Measurements from ENCODE around the gene SUPT5H. TPM values are rescaled to one million over a fixed set of nuclear protein-coding genes. Genes with fewer than 3 reads are reported as not detected.
A peak's percentile ranks its signal among the peaks of the same experiment; 100 is the strongest.

SUPT5H gene
- total RNA-seq, 1 donor from 2014 or later: 48.5 TPM

GRCh38 chr19:39517432-39517831 lies 72.0 kb downstream of the SUPT5H start:
- peaks cover 21% of the 10 kb centered on the region for H3K4me1 Mint-ChIP-seq
- peaks cover 42% of the 10 kb centered on the region for H3K27me3 ChIP-seq
- no peak overlapping the region for H3K27ac Mint-ChIP-seq
- no peak overlapping the region for H2AFZ ChIP-seq (replicated peaks)
- H3K4me3 Mint-ChIP-seq: peak overlapping the region; percentile 69
- peaks cover 51% of the 10 kb centered on the region for H3K27me3 Mint-ChIP-seq (ENCODE audit: insufficient read depth, low read depth)
- no peaks in the 10 kb centered on the region for H3K36me3 ChIP-seq
- no peak overlapping the region for H3K9ac ChIP-seq
- peaks cover 4% of the 10 kb centered on the region for H4K20me1 ChIP-seq (ENCODE audit: low read depth)
- H3K27ac ChIP-seq: no peak overlapping the region
- peaks cover 14% of the 10 kb centered on the region for H3K79me2 ChIP-seq (ENCODE audit: low read depth)
- H3K9me3 Mint-ChIP-seq: peaks cover 3% of the 10 kb centered on the region
- H3K36me3 Mint-ChIP-seq: no peaks in the 10 kb centered on the region
- H3K4me3 ChIP-seq: no peak overlapping the region
- no peak for DNase-seq (ENCODE audit: low spot score)
- no peak for TF ChIP-seq EZH2 (IDR thresholded peaks at IDR 0.05)
- TF ChIP-seq CTCF (IDR thresholded peaks at IDR 0.05): no peak
- no peak for TF ChIP-seq EZH2phosphoT487 (IDR thresholded peaks at IDR 0.05)
- H3K4me1 ChIP-seq: peaks cover 4% of the 10 kb centered on the region
- H3K9me3 ChIP-seq (ENCODE audit: low read depth): no peaks in the 10 kb centered on the region
- no peak overlapping the region for H3K4me2 ChIP-seq
- H3F3A ChIP-seq (ENCODE audit: low read depth): peaks cover 31% of the 10 kb centered on the region

- no peak overlapping the region for H3K4me3 ChIP-seq
- no peak overlapping the region for H3K4me3 Mint-ChIP-seq
- H3K4me1 Mint-ChIP-seq: peaks cover 21% of the 10 kb centered on the region
These were observed 73.1 kb downstream of the SUPT5H start for GRCh38 chr19:39518458-39518857.

GRCh38 chr19:39518975-39519374 lies 73.6 kb downstream of the SUPT5H start:
- Mint-ChIP-seq H3K27ac (no peak overlapping the region), H3K36me3 (no peaks in the 10 kb centered on the region), H3K4me1 (peaks cover 21% of the 10 kb centered on the region), H3K9me3 (peaks cover 3% of the 10 kb centered on the region), H3K27me3 (ENCODE audit: insufficient read depth, low read depth) (peaks cover 38% of the 10 kb centered on the region), H3K4me3 (no peak overlapping the region)
- Histone ChIP-seq H3K4me1 (peaks cover 4% of the 10 kb centered on the region), H3K27me3 (peaks cover 29% of the 10 kb centered on the region), H3K9ac (no peak overlapping the region), H3K4me3 (no peak overlapping the region), H4K20me1 (ENCODE audit: low read depth) (peaks cover 4% of the 10 kb centered on the region), H3F3A (ENCODE audit: low read depth) (peaks cover 27% of the 10 kb centered on the region), H2AFZ (replicated peaks) (no peak overlapping the region), H3K9me3 (ENCODE audit: low read depth) (no peaks in the 10 kb centered on the region), H3K36me3 (no peaks in the 10 kb centered on the region), H3K79me2 (ENCODE audit: low read depth) (peaks cover 14% of the 10 kb centered on the region), H3K4me2 (peak overlapping the region; percentile 3), H3K27ac (no peak overlapping the region)
- no peak for TF ChIP-seq EZH2 (IDR thresholded peaks at IDR 0.05)
- no peak for TF ChIP-seq CTCF (IDR thresholded peaks at IDR 0.05)
- no peak for TF ChIP-seq EZH2phosphoT487 (IDR thresholded peaks at IDR 0.05)
- DNase-seq (ENCODE audit: low spot score): no peak

More at GRCh38 chr19:39518458-39518857, 73.1 kb downstream of the SUPT5H start:
- Histone ChIP-seq H2AFZ (replicated peaks) (no peak overlapping the region), H3K4me2 (peak overlapping the region; percentile 3), H3K9ac (no peak overlapping the region), H3K27ac (peak overlapping the region; percentile 53), H3K79me2 (ENCODE audit: low read depth) (peaks cover 14% of the 10 kb centered on the region), H3K27me3 (peaks cover 34% of the 10 kb centered on the region), H3K9me3 (ENCODE audit: low read depth) (no peaks in the 10 kb centered on the region), H3K36me3 (no peaks in the 10 kb centered on the region), H4K20me1 (ENCODE audit: low read depth) (peaks cover 4% of the 10 kb centered on the region), H3K4me1 (peaks cover 4% of the 10 kb centered on the region), H3F3A (ENCODE audit: low read depth) (peaks cover 31% of the 10 kb centered on the region)
- TF ChIP-seq EZH2 (IDR thresholded peaks at IDR 0.05): no peak
- no peak for TF ChIP-seq CTCF (IDR thresholded peaks at IDR 0.05)
- no peak for TF ChIP-seq EZH2phosphoT487 (IDR thresholded peaks at IDR 0.05)
- no peak for DNase-seq (ENCODE audit: low spot score)
- H3K9me3 Mint-ChIP-seq: peaks cover 3% of the 10 kb centered on the region
- no peak overlapping the region for H3K27ac Mint-ChIP-seq
- H3K36me3 Mint-ChIP-seq: no peaks in the 10 kb centered on the region
- peaks cover 43% of the 10 kb centered on the region for H3K27me3 Mint-ChIP-seq (ENCODE audit: insufficient read depth, low read depth)

Measured in neural progenitor cell (in vitro differentiated cells).